Measurements from ENCODE around the gene SYP. TPM values are rescaled to one million over a fixed set of nuclear protein-coding genes. Genes with fewer than 3 reads are reported as not detected.

SYP gene
- total RNA-seq, 2 donors from 2014 or later, result 0.55 to 5.2 TPM

DNA sequence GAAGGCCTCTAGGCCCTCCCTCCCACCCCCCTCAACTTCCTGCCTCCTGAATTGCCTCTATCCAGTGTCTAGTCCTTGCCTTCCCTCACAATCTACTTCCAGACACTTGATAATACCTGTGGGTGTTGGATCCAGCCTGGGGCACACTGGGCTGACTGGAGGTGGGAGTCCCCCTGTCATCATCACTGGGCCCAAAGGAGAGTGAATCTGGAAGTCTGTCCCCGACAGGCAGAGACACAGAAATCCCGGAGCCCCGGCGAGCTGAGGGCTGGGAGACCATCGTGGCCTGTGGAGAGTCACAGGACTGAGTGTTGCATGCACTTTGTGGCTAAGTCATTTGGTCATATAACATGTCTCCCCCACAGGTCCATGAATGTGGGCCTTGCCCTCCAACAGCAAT lies 8.4 kb upstream of the SYP start:
- no peak overlapping the region for H3K4me3 ChIP-seq
- WGBS, result 89% methylated on average over 5 of the region's 5 CpGs
- H3K36me3 ChIP-seq, result no peaks in the 10 kb centered on the region
- intact Hi-C loops (cut with DNase I), result no loop called here
- H3K4me1 ChIP-seq (replicated peaks), result no peaks in the 10 kb centered on the region
- no peak overlapping the region for H3K27ac ChIP-seq
- H3K27me3 ChIP-seq (replicated peaks; ENCODE audit: insufficient read depth), result no peaks in the 10 kb centered on the region
- H3K9me3 ChIP-seq, result no peaks in the 10 kb centered on the region
- TF ChIP-seq, protein P1, sequence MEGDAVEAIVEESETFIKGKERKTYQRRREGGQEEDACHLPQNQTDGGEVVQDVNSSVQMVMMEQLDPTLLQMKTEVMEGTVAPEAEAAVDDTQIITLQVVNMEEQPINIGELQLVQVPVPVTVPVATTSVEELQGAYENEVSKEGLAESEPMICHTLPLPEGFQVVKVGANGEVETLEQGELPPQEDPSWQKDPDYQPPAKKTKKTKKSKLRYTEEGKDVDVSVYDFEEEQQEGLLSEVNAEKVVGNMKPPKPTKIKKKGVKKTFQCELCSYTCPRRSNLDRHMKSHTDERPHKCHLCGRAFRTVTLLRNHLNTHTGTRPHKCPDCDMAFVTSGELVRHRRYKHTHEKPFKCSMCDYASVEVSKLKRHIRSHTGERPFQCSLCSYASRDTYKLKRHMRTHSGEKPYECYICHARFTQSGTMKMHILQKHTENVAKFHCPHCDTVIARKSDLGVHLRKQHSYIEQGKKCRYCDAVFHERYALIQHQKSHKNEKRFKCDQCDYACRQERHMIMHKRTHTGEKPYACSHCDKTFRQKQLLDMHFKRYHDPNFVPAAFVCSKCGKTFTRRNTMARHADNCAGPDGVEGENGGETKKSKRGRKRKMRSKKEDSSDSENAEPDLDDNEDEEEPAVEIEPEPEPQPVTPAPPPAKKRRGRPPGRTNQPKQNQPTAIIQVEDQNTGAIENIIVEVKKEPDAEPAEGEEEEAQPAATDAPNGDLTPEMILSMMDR (IDR thresholded peaks at IDR 0.05), result no peak
- TF ChIP-seq POLR2A (IDR thresholded peaks at IDR 0.05) (no peak), POLR2AphosphoS5 (IDR thresholded peaks at IDR 0.05) (no peak)
- DNase-seq (ENCODE audit: low spot score), result no peak

DNA sequence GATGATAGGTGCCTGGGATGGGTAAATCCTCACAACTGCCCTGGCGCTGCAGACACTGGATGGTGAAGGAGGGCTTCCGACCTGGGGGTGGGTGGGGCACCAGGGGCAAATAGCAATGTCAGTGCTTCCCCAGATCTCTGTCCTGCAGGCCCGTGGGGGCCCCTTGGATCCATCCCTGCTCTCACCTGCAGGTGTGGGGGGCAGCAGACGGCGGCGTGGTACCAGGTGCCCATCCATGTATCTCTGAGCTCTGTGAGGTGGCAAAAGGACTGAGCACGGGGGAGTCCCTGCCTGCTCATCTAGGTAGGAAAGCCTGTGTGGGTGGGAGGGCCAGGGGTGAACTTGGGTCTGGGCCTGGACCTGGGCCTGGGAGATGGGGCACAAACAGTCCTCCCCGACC lies 6.5 kb upstream of the SYP start:
- H3K27ac ChIP-seq, result no peak overlapping the region
- H3K4me3 ChIP-seq, result no peak overlapping the region
- H3K4me1 ChIP-seq (replicated peaks), result no peaks in the 10 kb centered on the region
- no peak for DNase-seq (ENCODE audit: low spot score)
- no peaks in the 10 kb centered on the region for H3K27me3 ChIP-seq (replicated peaks; ENCODE audit: insufficient read depth)
- no peaks in the 10 kb centered on the region for H3K9me3 ChIP-seq
- intact Hi-C loops (cut with DNase I), result no loop called here
- TF ChIP-seq POLR2AphosphoS5 (IDR thresholded peaks at IDR 0.05), result no peak
- TF ChIP-seq, protein P1 (IDR thresholded peaks at IDR 0.05), result no peak
- WGBS, result 71% methylated on average over 2 of the region's 8 CpGs
- H3K36me3 ChIP-seq, result no peaks in the 10 kb centered on the region

DNA sequence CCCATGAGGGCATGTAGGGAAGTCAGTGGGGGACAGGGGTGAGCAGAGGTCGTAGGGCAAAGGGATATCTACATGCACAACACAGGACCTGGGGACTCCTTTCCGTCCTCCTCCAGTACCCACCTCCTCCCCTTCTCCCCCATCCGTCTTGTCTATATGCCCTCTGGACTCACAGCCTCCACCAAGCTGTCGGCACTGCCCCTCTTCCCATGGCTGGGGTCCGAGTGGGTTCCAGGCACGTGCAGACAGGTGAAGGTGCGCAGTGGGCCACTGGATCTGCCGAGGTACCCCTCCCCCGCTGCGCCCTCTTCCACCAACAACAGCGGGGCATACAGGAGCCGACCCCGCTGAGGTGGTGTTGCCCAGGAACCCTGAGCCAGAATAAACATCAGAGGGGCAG lies 5.5 kb upstream of the SYP start:
- WGBS, result 83% methylated on average over 10 of the region's 13 CpGs
- Histone ChIP-seq H3K4me3 (no peak overlapping the region), H3K27ac (no peak overlapping the region), H3K27me3 (replicated peaks; ENCODE audit: insufficient read depth) (no peaks in the 10 kb centered on the region), H3K36me3 (no peaks in the 10 kb centered on the region), H3K4me1 (replicated peaks) (no peaks in the 10 kb centered on the region), H3K9me3 (no peaks in the 10 kb centered on the region)
- no peak for DNase-seq (ENCODE audit: low spot score)
- TF ChIP-seq, protein P1 (IDR thresholded peaks at IDR 0.05), result no peak
- TF ChIP-seq POLR2A (IDR thresholded peaks at IDR 0.05), result no peak
- TF ChIP-seq POLR2AphosphoS5 (IDR thresholded peaks at IDR 0.05), result no peak
- intact Hi-C loops (cut with DNase I), result no loop called here

DNA sequence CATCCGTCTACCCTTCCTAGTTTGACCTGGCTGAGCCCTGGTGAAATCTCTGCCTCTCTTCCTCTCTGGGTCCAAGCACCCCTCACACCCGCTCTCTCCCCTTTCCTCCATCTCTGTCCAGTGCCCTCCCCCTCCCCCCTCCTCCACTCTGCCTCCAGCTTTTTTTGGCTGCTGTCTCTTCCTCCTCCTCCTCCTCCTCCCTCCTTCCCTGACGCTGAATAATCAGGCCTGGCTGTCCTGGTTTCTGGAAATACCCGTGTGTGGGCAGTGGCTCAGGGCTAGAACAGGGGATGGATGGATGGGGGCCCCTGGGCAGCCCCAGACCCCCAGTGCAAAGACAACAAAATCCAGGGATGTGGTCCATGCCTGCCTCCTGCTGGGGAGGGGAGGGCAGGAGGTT lies 4.7 kb upstream of the SYP start:
- H3K27me3 ChIP-seq (replicated peaks; ENCODE audit: insufficient read depth), result no peaks in the 10 kb centered on the region
- TF ChIP-seq POLR2AphosphoS5 (IDR thresholded peaks at IDR 0.05) (no peak), POLR2A (IDR thresholded peaks at IDR 0.05) (no peak)
- TF ChIP-seq, protein P1 (IDR thresholded peaks at IDR 0.05), result no peak

DNA sequence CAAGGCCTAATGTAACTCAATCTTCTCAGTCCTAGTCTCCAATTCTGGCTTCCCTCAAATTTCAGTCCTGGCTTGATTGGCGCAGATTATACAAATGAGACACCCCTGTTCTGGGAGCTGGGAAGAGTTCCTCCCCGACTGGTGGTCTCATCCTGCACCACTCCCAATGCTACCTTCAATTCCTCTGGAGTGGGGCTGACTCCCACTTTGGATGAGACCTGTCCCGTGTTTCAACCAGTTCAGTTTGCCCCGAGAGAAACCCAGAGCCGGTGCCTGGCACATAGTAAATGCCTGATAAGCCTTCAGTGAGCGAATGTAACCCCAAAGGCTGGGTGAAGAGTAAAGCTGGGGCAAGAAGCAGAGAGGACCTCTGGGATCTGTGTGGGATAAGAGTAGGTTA lies 4.0 kb upstream of the SYP start:
- H3K36me3 ChIP-seq, result no peaks in the 10 kb centered on the region
- DNase-seq (ENCODE audit: low spot score), result no peak
- no peaks in the 10 kb centered on the region for H3K27me3 ChIP-seq (replicated peaks; ENCODE audit: insufficient read depth)
- H3K9me3 ChIP-seq, result no peaks in the 10 kb centered on the region
- no peak overlapping the region for H3K4me3 ChIP-seq
- H3K4me1 ChIP-seq (replicated peaks), result no peaks in the 10 kb centered on the region
- 90% methylated on average over 6 of the region's 6 CpGs for WGBS
- no peak overlapping the region for H3K27ac ChIP-seq
- TF ChIP-seq, protein P1 (IDR thresholded peaks at IDR 0.05), result no peak
- TF ChIP-seq POLR2AphosphoS5 (IDR thresholded peaks at IDR 0.05) (no peak), POLR2A (IDR thresholded peaks at IDR 0.05) (no peak)
- intact Hi-C loops (cut with DNase I), result no loop called here

More for the DNA sequence above, 4.7 kb upstream of the SYP start:
- Histone ChIP-seq H3K27ac (no peak overlapping the region), H3K9me3 (no peaks in the 10 kb centered on the region), H3K4me1 (replicated peaks) (no peaks in the 10 kb centered on the region), H3K4me3 (no peak overlapping the region), H3K36me3 (no peaks in the 10 kb centered on the region)
- no peak for DNase-seq (ENCODE audit: low spot score)
- 61% methylated on average over 4 of the region's 4 CpGs for WGBS
- intact Hi-C loops (cut with DNase I), result no loop called here

Measured in prostate gland (tissue), 2 donors.